Measurements from ENCODE around the gene SLC8A2. TPM values are rescaled to one million over a fixed set of nuclear protein-coding genes. Genes with fewer than 3 reads are reported as not detected.
"Not testable (repeated sequence)": the region's sequence is repeated elsewhere in the genome, so short reads cannot be mapped to it uniquely, and the experiment has no call there.

The SLC8A2 gene
- polyA plus RNA-seq, 1 donor from 2014 or later, result 14.1 TPM

DNA sequence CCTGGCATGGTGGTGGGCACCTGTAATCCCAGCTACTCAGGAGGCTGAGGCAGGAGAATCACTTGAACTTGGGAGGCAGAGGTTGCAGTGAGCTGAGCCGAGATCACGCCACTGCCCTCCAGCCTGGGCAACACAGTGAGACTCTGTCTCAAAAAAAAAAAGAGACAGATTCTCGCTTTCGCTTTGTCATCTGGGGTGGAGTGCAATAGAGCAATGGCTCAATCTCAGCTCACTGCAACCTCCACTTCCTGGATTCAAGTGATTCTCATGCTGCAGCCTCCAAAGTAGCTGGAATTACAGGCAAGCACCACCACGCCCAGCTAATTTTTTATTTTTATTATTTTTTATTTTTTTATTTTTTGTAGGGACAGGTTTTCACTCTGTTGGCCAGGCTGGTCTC is 83.0 kb downstream of the SLC8A2 start:
- not testable (repeated sequence) for H2AFZ ChIP-seq (ENCODE audit: low read depth, low read length)

DNA sequence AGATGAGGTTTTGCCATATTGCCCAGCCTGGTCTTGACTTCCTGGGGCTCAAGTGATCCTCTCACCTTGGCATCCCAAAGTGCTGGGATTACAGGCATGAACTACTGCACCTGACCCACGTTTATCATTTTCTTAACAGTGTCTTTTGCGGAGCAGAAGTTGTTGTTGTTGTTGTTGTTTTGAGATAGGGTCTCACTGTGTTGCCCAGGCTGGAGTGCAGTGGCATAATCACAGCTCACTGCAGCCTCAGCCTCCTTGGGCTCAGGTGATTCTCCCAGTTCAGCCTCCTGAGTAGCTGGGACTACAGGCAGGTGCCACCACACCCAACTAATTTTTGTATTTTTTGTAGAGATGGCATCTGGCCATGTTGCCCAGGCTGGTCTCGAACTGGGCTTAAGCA is 84.1 kb downstream of the SLC8A2 start:
- H3K27ac ChIP-seq (ENCODE audit: low read length); H3K36me3 ChIP-seq (ENCODE audit: insufficient read depth, low read length); H2AFZ ChIP-seq (ENCODE audit: low read depth, low read length); H3K9ac ChIP-seq (ENCODE audit: low read length); H3K79me2 ChIP-seq (replicated peaks; ENCODE audit: insufficient read depth, low read length); H3K9me3 ChIP-seq (ENCODE audit: low read length); H3K4me3 ChIP-seq (ENCODE audit: low read length); H3K9me2 ChIP-seq (ENCODE audit: insufficient read depth, low read length); H3K4me2 ChIP-seq (ENCODE audit: low read length); H3K27me3 ChIP-seq (ENCODE audit: insufficient read depth, low read depth, low read length); H4K20me1 ChIP-seq (ENCODE audit: insufficient read depth); H3F3A ChIP-seq (ENCODE audit: insufficient read depth, low read length, poor library complexity, severe bottlenecking): not testable (repeated sequence)

More for the DNA sequence above, 83.0 kb downstream of the SLC8A2 start:
- not testable (repeated sequence) for H3K36me3 ChIP-seq (ENCODE audit: insufficient read depth, low read length); H3K27ac ChIP-seq (ENCODE audit: low read length); H3K9me3 ChIP-seq (ENCODE audit: low read length); H3K9me2 ChIP-seq (ENCODE audit: insufficient read depth, low read length); H3K9ac ChIP-seq (ENCODE audit: low read length); H4K20me1 ChIP-seq (ENCODE audit: insufficient read depth); H3F3A ChIP-seq (ENCODE audit: insufficient read depth, low read length, poor library complexity, severe bottlenecking); H3K27me3 ChIP-seq (ENCODE audit: insufficient read depth, low read depth, low read length); H3K4me2 ChIP-seq (ENCODE audit: low read length); H3K79me2 ChIP-seq (replicated peaks; ENCODE audit: insufficient read depth, low read length); H3K4me3 ChIP-seq (ENCODE audit: low read length)

DNA sequence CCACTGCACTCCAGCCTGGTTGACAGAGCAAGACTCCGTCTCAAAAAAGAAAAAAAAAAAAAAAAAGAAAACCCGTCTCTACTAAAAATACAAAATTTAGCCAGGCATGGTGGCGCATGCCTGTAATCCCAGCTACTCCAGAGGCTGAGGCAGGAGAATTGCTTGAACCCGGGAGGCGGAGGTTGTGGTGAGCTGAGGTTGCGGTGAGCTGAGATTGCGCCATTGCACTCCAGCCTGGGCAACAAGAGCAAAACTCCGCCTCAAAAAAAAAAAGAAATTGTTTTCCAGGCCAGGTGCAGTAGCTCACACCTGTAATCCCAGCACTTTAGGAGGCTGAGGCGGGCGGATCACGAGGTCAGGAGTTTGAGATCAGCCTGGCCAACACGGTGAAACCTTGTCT is 85.1 kb downstream of the SLC8A2 start:
- H4K20me1 ChIP-seq (ENCODE audit: insufficient read depth); H2AFZ ChIP-seq (ENCODE audit: low read depth, low read length); H3K79me2 ChIP-seq (replicated peaks; ENCODE audit: insufficient read depth, low read length); H3F3A ChIP-seq (ENCODE audit: insufficient read depth, low read length, poor library complexity, severe bottlenecking); H3K27me3 ChIP-seq (ENCODE audit: insufficient read depth, low read depth, low read length); H3K4me3 ChIP-seq (ENCODE audit: low read length); H3K36me3 ChIP-seq (ENCODE audit: insufficient read depth, low read length); H3K4me2 ChIP-seq (ENCODE audit: low read length); H3K9me2 ChIP-seq (ENCODE audit: insufficient read depth, low read length); H3K27ac ChIP-seq (ENCODE audit: low read length); H3K9ac ChIP-seq (ENCODE audit: low read length); H3K9me3 ChIP-seq (ENCODE audit: low read length): not testable (repeated sequence)

DNA sequence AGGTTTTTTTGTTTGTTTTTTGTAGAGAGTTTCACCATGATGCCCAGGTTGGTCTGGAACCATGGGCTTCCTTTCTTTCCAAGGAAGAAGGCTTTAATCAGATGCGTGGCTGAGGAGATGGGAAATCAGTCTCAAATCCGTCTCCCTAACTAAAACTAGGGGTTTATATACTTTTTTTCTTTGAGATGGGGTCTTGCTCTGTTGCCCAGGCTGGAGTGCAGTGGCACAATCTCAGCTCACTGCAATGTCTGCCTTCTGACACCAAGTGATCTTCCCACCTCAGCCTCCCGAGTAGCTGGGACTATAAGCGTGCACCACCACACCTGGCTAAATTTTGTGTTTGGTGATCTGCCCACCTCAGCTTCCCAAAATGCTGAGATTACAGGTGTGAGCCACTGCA is 87.2 kb downstream of the SLC8A2 start:
- not testable (repeated sequence) for H3K27ac ChIP-seq (ENCODE audit: low read length); H3K27me3 ChIP-seq (ENCODE audit: insufficient read depth, low read depth, low read length); H3K4me2 ChIP-seq (ENCODE audit: low read length); H3F3A ChIP-seq (ENCODE audit: insufficient read depth, low read length, poor library complexity, severe bottlenecking); H3K79me2 ChIP-seq (replicated peaks; ENCODE audit: insufficient read depth, low read length); H3K9me3 ChIP-seq (ENCODE audit: low read length); H3K36me3 ChIP-seq (ENCODE audit: insufficient read depth, low read length); H3K4me3 ChIP-seq (ENCODE audit: low read length); H4K20me1 ChIP-seq (ENCODE audit: insufficient read depth); H3K9me2 ChIP-seq (ENCODE audit: insufficient read depth, low read length); H3K9ac ChIP-seq (ENCODE audit: low read length); H2AFZ ChIP-seq (ENCODE audit: low read depth, low read length)

DNA sequence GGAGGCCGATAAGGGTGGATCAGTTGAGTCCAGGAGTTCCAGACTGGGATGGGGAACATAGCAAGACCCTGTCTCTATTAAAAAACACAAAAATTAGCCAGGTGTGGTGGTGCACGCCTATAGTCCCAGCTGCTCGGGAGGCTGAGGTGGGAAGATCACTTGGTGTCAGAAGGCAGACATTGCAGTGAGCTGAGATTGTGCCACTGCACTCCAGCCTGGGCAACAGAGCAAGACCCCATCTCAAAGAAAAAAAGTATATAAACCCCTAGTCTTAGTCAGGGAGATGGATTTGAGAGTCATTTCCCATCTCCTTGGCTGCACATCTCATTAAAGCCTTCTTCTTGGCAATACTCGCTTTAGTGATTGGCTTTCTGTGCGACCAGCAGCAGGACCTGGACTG is 87.8 kb downstream of the SLC8A2 start:
- H3F3A ChIP-seq (ENCODE audit: insufficient read depth, low read length, poor library complexity, severe bottlenecking); H3K27me3 ChIP-seq (ENCODE audit: insufficient read depth, low read depth, low read length); H3K9ac ChIP-seq (ENCODE audit: low read length); H3K9me2 ChIP-seq (ENCODE audit: insufficient read depth, low read length); H3K4me2 ChIP-seq (ENCODE audit: low read length); H3K27ac ChIP-seq (ENCODE audit: low read length); H4K20me1 ChIP-seq (ENCODE audit: insufficient read depth); H3K36me3 ChIP-seq (ENCODE audit: insufficient read depth, low read length); H3K79me2 ChIP-seq (replicated peaks; ENCODE audit: insufficient read depth, low read length); H3K4me3 ChIP-seq (ENCODE audit: low read length); H2AFZ ChIP-seq (ENCODE audit: low read depth, low read length); H3K9me3 ChIP-seq (ENCODE audit: low read length): not testable (repeated sequence)

DNA sequence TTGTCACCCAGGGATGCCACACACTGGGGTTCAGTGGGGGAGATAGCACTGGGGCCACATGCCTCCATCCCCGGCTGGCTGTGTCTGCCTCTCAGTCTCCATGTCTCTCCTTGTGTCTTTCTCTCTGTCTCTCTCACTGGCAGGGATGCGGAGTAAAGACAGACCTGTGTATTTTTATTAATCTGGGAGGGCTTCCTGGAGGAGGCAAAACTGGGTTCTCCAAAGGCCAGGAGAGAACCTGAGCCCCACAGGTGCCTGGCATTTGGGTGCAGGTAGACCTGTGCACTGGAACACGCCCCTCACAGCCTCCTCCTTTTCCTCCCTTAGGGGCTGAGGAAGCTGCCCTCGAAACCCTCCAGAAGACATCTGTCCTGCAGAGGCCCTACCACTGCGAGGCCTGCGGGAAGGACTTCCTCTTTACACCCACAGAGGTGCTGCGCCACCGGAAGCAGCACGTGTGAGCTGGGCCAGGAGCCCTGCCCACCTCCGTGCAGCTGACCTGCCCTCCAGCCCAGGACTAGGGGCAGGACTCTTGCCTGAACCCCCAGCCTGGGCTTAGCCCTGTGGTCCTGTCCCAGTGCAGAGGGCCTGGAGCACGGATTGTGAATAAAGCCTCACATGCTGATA is 89.9 kb downstream of the SLC8A2 start:
- Histone ChIP-seq H3K9me3 (ENCODE audit: low read length) (no peaks in the 10 kb centered on the region), H3F3A (ENCODE audit: insufficient read depth, low read length, poor library complexity, severe bottlenecking) (no peaks in the 10 kb centered on the region), H3K4me2 (ENCODE audit: low read length) (no peak overlapping the region), H3K79me2 (replicated peaks; ENCODE audit: insufficient read depth, low read length) (no peaks in the 10 kb centered on the region), H2AFZ (ENCODE audit: low read depth, low read length) (no peak overlapping the region), H3K27me3 (ENCODE audit: insufficient read depth, low read depth, low read length) (no peaks in the 10 kb centered on the region), H3K9me2 (ENCODE audit: insufficient read depth, low read length) (no peaks in the 10 kb centered on the region), H3K4me3 (ENCODE audit: low read length) (no peak overlapping the region), H3K27ac (ENCODE audit: low read length) (no peak overlapping the region), H3K9ac (ENCODE audit: low read length) (no peak overlapping the region), H3K36me3 (ENCODE audit: insufficient read depth, low read length) (no peaks in the 10 kb centered on the region), H4K20me1 (ENCODE audit: insufficient read depth) (no peaks in the 10 kb centered on the region)
- TF ChIP-seq SMC3 (conservative IDR thresholded peaks at IDR 0.05; ENCODE audit: poor library complexity) (no peak), MXI1 (conservative IDR thresholded peaks at IDR 0.05; ENCODE audit: poor library complexity, severe bottlenecking) (no peak), RAD21 (conservative IDR thresholded peaks at IDR 0.05) (no peak), TAF1 (IDR thresholded peaks at IDR 0.05; ENCODE audit: low read depth) (no peak)
